Endothelial cell of umbilical vein (primary cell): ENCODE measurements around the gene BCAS4. TPM values are rescaled to one million over a fixed set of nuclear protein-coding genes. Genes with fewer than 3 reads are reported as not detected.

Source experiments
- BruUV-seq: library from RNA; stranded (reverse); fragments of 400-500 nt; replicated peaks from 2 replicates; lab custom pipeline; 2021; lab: Mats Ljungman, UMichigan
- CTCF ChIA-PET: fragments of 300-600, 350-600 bp; sonication (Branson Sonifier 250); formaldehyde crosslinking; loops from one replicate; lab custom pipeline; 2021; ENCODE audit warnings: antibody characterized with exemption, inconsistent platforms; lab: Charles Lee
- POLR2A ChIA-PET: fragments of 300-600, 350-600 bp; sonication (Branson Sonifier 250); formaldehyde crosslinking; loops from one replicate; lab custom pipeline; 2021; ENCODE audit warnings: antibody characterized with exemption, inconsistent platforms; lab: Charles Lee
- DNase-seq: peaks from one replicate; pipeline ENCODE4 v3.0.0-alpha.2; 2011; ENCODE audit warnings: low read depth, low spot score
- FAIRE-seq: peaks from 2 replicates; lab custom pipeline; 2011; peaks lifted over from hg19 to GRCh38; lab: Jason Lieb, UNC
- H2AFZ ChIP-seq: 2 replicates; pipeline ENCODE4 v1.6.0; 2012; ENCODE audit warnings: low read depth, low read length, control low read depth, inconsistent platforms
- H3K27ac ChIP-seq: 2 replicates; pipeline ENCODE4 v1.5.1; 2011; ENCODE audit warnings: low read depth, mild to moderate bottlenecking, control low read depth, low read length, moderate library complexity; ENCODE audit not compliant: insufficient read depth
- H3K27me3 ChIP-seq, 2 experiments: 2 replicates each; pipeline versions ENCODE4 v1.6.0 to v1.6.1; 2011; ENCODE audit warnings: low read length in 2 of 2, mixed read lengths in 1 of 2; ENCODE audit not compliant: control insufficient read depth in 2 of 2, insufficient read depth in 2 of 2
- H3K36me3 ChIP-seq, 2 experiments: 2 replicates in 1 of 2; 3 replicates in 1 of 2; pipeline ENCODE4 v1.5.1; 2011; ENCODE audit warnings: low read length in 2 of 2, mild to moderate bottlenecking in 1 of 2, moderate library complexity in 1 of 2; ENCODE audit not compliant: control insufficient read depth in 2 of 2, insufficient read depth in 2 of 2; ENCODE audit errors: extremely low read depth in 1 of 2
- H3K4me1 ChIP-seq: 3 replicates; pipeline ENCODE4 v1.5.1; 2011; ENCODE audit warnings: mild to moderate bottlenecking, low read length; ENCODE audit not compliant: control insufficient read depth, insufficient read depth; ENCODE audit errors: extremely low read depth
- H3K4me2 ChIP-seq: 2 replicates; pipeline ENCODE4 v1.6.1; 2011; ENCODE audit warnings: low read length, control low read depth, mixed read lengths; ENCODE audit not compliant: insufficient read depth
- H3K4me3 ChIP-seq, 3 experiments: fragments of 200-600 bp in 1 of 3; sonication (generic), shearing (Covaris generic) in 1 of 3; replicated peaks in 1 of 3; 2 replicates each; pipeline ENCODE4 v1.5.1; 2011 to 2016; ENCODE audit warnings: control low read depth in 3 of 3, low read length in 3 of 3, mild to moderate bottlenecking in 2 of 3, inconsistent platforms in 1 of 3, low read depth in 1 of 3, moderate library complexity in 1 of 3; ENCODE audit not compliant: insufficient read depth in 1 of 3
- H3K79me2 ChIP-seq: 2 replicates; pipeline ENCODE4 v1.6.0; 2012; ENCODE audit warnings: low read length, inconsistent platforms; ENCODE audit not compliant: control insufficient read depth, insufficient read depth
- H3K9ac ChIP-seq: replicated peaks from 2 replicates; pipeline ENCODE3; 2011; ENCODE audit warnings: low read length, control low read depth; ENCODE audit not compliant: insufficient read depth; ENCODE audit errors: extremely low read depth
- H3K9me1 ChIP-seq: replicated peaks from 3 replicates; pipeline ENCODE4 v1.6.0; 2011; ENCODE audit warnings: mild to moderate bottlenecking, low read length; ENCODE audit not compliant: control insufficient read depth, insufficient read depth; ENCODE audit errors: extremely low read depth
- H3K9me3 ChIP-seq: replicated peaks from 2 replicates; pipeline ENCODE4 v1.5.1; 2012; ENCODE audit warnings: low read length, inconsistent platforms; ENCODE audit not compliant: control insufficient read depth, insufficient read depth
- H4K20me1 ChIP-seq: replicated peaks from 2 replicates; pipeline ENCODE3; 2011; ENCODE audit warnings: mild to moderate bottlenecking, low read length; ENCODE audit not compliant: control insufficient read depth, insufficient read depth; ENCODE audit errors: extremely low read depth
- EZH2 ChIP-seq: IDR thresholded peaks from 2 replicates; pipeline ENCODE4 v1.6.1; 2012; ENCODE audit warnings: borderline replicate concordance, low read depth, mild to moderate bottlenecking, moderate library complexity, low read length, inconsistent platforms; ENCODE audit not compliant: severe bottlenecking
- FOS ChIP-seq: IDR thresholded peaks from 2 replicates; pipeline ENCODE4 v1.6.1; 2011; ENCODE audit warnings: mild to moderate bottlenecking, low read length, moderate library complexity, borderline replicate concordance; ENCODE audit not compliant: insufficient read depth
- GATA2 ChIP-seq: IDR thresholded peaks from 2 replicates; pipeline ENCODE4 v1.7.0; 2011; ENCODE audit warnings: low read depth, mild to moderate bottlenecking, moderate library complexity, mixed read lengths, low read length; ENCODE audit not compliant: insufficient read length, insufficient read depth
- JUN ChIP-seq: IDR thresholded peaks from 2 replicates; pipeline ENCODE4 v1.6.1; 2011; ENCODE audit warnings: borderline replicate concordance, low read depth; ENCODE audit not compliant: insufficient read length, insufficient read depth
- MAX ChIP-seq: IDR thresholded peaks from 2 replicates; pipeline ENCODE4 v1.6.1; 2011; ENCODE audit not compliant: insufficient read depth, insufficient read length
- MYC ChIP-seq: IDR thresholded peaks from one replicate; pipeline ENCODE4 v1.6.1; 2011; ENCODE audit warnings: mild to moderate bottlenecking, low read depth, low read length
- POLR2A ChIP-seq: IDR thresholded peaks from 2 replicates; pipeline ENCODE4 v1.6.1; 2012; ENCODE audit warnings: low read depth, mild to moderate bottlenecking, control low read depth, low read length
- POLR2AphosphoS5 ChIP-seq: IDR thresholded peaks from 2 replicates; pipeline ENCODE4 v1.6.1; 2012; ENCODE audit warnings: low read depth, mild to moderate bottlenecking, control low read depth, low read length, moderate library complexity; ENCODE audit not compliant: insufficient read depth
- dilution Hi-C: fragments of 300-500 bp; cut with MboI; formaldehyde crosslinking; loops from one replicate; pipeline ENCODE4 v1.15.0; 2019; ENCODE audit warnings: low sequenced_read_pairs; ENCODE audit not compliant: extremely low pct_ligation_motif_present
- intact Hi-C: fragments of 100-400 bp; cut with micrococcal nuclease; formaldehyde crosslinking; loops from one replicate; pipeline ENCODE4 v1.10.0; 2022
- polyA plus RNA-seq, 4 experiments: library from polyadenylated mRNA; depleted of rRNA in 3 of 4; stranded (reverse) in 3 of 4; unstranded in 1 of 4; fragments of >200 nt; gene quantifications; 2 replicates each; pipeline versions ENCODE4 v1.2.1 to v1.2.3, GENCODE V29; 2011 to 2012; ENCODE audit warnings: missing spikeins in 1 of 4
- total RNA-seq: library from RNA; stranded (reverse); gene quantifications from 2 replicates; pipeline ENCODE4 v1.2.3, GENCODE V29; 2021
- TF ChIP-seq, protein P1 (sequence below), 2 donors: IDR thresholded peaks; 1 replicate in 1 of 2; 2 replicates in 1 of 2; pipeline ENCODE4 v1.5.1; 2011; ENCODE audit warnings: low read length in 2 of 2, mild to moderate bottlenecking in 2 of 2, moderate library complexity in 2 of 2, control low read depth in 1 of 2, inconsistent platforms in 1 of 2, low read depth in 1 of 2; ENCODE audit not compliant: insufficient read depth in 1 of 2; ENCODE audit errors: extremely low read depth in 1 of 2

Gene BCAS4
- total and polyA plus RNA-seq, 2 donors (not counting 3 experiments of a cell fraction or from before 2014, with no cell fraction given): 1.0 to 1.5 TPM

GRCh38 chr20:50850721-50851286, 55.9 kb downstream of the BCAS4 start:
- no peak for FAIRE-seq

DNA sequence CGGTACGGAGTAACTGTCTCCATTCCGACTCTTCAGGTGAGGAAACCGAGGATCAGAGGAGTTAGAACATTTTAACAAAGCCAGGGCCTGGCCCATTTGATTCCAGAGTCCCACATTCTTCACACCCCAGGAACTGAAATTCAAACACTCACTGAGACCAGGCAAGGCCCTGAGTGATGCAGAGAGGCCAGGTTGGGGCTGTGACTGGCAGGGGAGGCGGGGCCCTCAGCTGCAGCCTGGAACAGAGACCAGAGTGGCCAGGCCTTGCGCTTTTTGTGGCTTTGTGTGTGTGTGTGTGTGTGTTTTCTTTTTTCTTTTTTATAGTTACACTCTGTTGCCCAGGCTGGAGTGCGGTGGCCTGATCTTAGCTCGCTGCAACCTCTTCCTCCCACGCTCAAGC, 57.2 kb downstream of the BCAS4 start:
- intact Hi-C loops (no loop called here), dilution Hi-C loops (no loop called here)
- ChIA-PET CTCF (interaction anchor here (0.7 kb wide), 1 partner anchor 216 kb away, joined by 3 read pairs; no protein-coding TSS in a partner anchor), POLR2A (no interaction called here)
- H3K4me3 ChIP-seq: no peak overlapping the region
- DNase-seq (no peak), FAIRE-seq (no peak)
- no peaks in the 10 kb centered on the region for H3K4me1 ChIP-seq
- no peak for TF ChIP-seq GATA2
- TF ChIP-seq MYC: no peak
- TF ChIP-seq, protein P1, sequence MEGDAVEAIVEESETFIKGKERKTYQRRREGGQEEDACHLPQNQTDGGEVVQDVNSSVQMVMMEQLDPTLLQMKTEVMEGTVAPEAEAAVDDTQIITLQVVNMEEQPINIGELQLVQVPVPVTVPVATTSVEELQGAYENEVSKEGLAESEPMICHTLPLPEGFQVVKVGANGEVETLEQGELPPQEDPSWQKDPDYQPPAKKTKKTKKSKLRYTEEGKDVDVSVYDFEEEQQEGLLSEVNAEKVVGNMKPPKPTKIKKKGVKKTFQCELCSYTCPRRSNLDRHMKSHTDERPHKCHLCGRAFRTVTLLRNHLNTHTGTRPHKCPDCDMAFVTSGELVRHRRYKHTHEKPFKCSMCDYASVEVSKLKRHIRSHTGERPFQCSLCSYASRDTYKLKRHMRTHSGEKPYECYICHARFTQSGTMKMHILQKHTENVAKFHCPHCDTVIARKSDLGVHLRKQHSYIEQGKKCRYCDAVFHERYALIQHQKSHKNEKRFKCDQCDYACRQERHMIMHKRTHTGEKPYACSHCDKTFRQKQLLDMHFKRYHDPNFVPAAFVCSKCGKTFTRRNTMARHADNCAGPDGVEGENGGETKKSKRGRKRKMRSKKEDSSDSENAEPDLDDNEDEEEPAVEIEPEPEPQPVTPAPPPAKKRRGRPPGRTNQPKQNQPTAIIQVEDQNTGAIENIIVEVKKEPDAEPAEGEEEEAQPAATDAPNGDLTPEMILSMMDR (IDR thresholded peaks at IDR 0.05; ENCODE audit: extremely low read depth in 1 of 2, insufficient read depth in 1 of 2, low read depth in 1 of 2, low read length in 2 of 2): no peak
- TF ChIP-seq JUN: no peak
- no peak for TF ChIP-seq EZH2
- TF ChIP-seq FOS: no peak
- TF ChIP-seq POLR2AphosphoS5: no peak
- TF ChIP-seq MAX: no peak
- TF ChIP-seq POLR2A: no peak
- H3K27me3 ChIP-seq: no peaks in the 10 kb centered on the region
- H4K20me1 ChIP-seq: no peaks in the 10 kb centered on the region
- no peaks in the 10 kb centered on the region for H3K9me1 ChIP-seq
- BruUV-seq: no TSS peak
- H3K36me3 ChIP-seq: no peaks in the 10 kb centered on the region
- H3K4me2 ChIP-seq: no peak overlapping the region
- H3K27ac ChIP-seq: no peak overlapping the region
- no peak overlapping the region for H3K9ac ChIP-seq
- no peak overlapping the region for H2AFZ ChIP-seq
- no peaks in the 10 kb centered on the region for H3K9me3 ChIP-seq
- H3K79me2 ChIP-seq: no peaks in the 10 kb centered on the region

More at GRCh38 chr20:50850721-50851286, 55.9 kb downstream of the BCAS4 start:
- Histone ChIP-seq H3K36me3 (no peaks in the 10 kb centered on the region), H3K9me3 (no peaks in the 10 kb centered on the region), H3K27ac (no peak overlapping the region), H2AFZ (no peak overlapping the region), H3K4me1 (no peaks in the 10 kb centered on the region), H3K27me3 (no peaks in the 10 kb centered on the region), H3K4me3 (no peak overlapping the region), H3K9ac (no peak overlapping the region), H4K20me1 (no peaks in the 10 kb centered on the region), H3K9me1 (no peaks in the 10 kb centered on the region), H3K79me2 (no peaks in the 10 kb centered on the region), H3K4me2 (no peak overlapping the region)
- intact Hi-C loops: no loop called here
- no peak for DNase-seq
- TF ChIP-seq FOS (no peak), JUN (no peak), POLR2AphosphoS5 (no peak)
- CTCF ChIA-PET: no interaction called here
- dilution Hi-C loops: no loop called here
- BruUV-seq: no TSS peak
- POLR2A ChIA-PET: no interaction called here
